ENCODE measurements around the gene C7.
"Not testable (repeated sequence)": the region's sequence is repeated elsewhere in the genome, so short reads cannot be mapped to it uniquely, and the experiment has no call there.

C7 gene

GRCh38 chr5:40909264-40909663, at the start of gene C7:
C7 (plus strand) TSS chr5:40909497; CDS start chr5:40909611, 114 bp downstream.
- no peak for DNase-seq

GRCh38 chr5:40860711-40861110, 48.6 kb upstream of the C7 start:
- no peak for DNase-seq

DNA sequence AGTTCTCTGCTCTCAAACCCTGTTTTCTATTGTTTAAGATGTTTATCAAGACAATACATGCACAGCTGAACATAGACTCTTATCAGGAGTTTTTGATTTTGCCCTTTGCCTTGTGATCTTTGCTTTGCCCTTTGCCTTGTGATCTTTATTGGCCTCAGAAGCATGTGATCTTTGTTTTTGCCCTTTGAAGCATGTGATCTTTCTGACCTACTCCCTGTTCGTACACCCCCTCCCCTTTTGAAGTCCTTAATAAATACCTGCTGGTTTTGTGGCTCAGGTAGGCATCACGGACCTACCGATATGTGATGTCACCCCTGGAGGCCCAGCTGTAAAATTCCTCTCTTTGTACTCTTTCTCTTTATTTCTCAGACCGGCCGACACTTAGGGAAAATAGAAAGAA, 44.3 kb upstream of the C7 start:
- not testable (repeated sequence) for DNase-seq

DNA sequence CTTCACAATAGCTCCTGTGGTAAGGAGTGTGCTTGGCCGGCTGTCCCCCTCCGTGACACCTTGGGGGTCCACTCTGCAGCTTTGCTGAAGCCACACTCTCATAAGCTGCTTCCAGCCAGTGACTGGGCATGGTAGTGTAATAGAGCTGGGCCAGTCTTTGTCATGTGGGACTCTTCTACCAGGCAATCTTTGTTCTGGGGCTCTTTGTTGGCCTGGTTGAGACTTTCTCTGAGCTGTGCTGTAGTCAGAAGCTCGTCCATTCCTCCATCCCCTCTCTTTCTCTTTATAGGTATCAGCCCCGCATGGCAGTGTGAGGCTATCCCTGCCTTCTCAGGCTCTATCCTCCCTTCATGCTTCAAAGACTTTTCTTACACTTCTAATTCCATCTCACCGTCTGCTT, 42.5 kb upstream of the C7 start:
- DNase-seq: no peak

GRCh38 chr5:40869384-40869783, 39.9 kb upstream of the C7 start:
- DNase-seq: no peak

- DNase-seq: no peak
These were observed 38.1 kb upstream of the C7 start for GRCh38 chr5:40871177-40871576.

GRCh38 chr5:40872253-40872652, 37.0 kb upstream of the C7 start:
- not testable (repeated sequence) for DNase-seq

GRCh38 chr5:40873286-40873880, 35.9 kb upstream of the C7 start:
- DNase-seq: peak; percentile 72

DNA sequence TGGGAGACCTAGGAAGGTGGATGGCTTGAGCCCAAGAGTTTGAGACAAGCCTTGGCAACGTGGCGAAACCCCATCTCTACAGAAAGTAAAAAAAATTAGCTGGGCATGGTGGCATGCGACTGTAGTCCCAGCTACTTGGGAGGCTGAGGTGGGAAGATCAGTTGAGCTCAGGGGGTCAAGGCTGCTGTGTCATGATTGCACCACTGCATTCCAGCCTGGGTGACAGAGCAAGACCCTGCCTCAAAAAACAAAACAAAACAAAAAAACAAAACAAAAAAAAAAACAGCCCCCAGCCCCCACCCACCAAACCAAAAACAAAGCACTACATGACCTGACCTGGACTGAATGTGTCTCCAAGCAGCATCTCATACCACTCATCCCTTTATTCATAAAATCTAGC, 33.3 kb upstream of the C7 start:
- DNase-seq: no peak

DNA sequence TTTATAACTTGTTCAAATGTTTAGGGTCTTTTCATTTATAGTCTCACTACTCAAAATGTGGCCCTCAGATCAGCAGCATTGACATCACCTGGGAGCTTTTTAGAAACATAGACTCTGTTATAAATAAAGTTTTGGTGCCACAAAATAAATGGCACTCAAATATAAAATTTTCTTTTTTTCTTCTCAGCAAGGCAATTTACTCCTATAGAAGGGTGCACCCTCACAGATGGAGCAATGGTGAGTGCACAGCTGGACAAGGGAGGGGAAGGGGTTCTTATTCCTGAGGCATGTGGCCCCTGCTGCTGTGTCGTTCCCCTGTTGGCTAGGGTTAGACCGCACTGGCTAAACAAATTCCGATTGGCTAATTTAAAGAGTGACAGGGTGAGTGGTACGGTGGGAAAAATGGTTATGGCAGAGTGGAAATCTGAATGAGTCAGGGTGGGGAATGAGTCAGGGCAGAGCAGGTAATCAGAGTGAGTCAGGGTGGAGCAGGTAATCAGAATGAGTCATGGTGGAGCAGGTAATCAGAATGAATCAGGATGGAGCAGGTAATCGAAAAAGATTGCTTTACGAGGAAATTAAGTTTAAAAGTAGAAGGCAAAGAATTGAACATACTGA, 31.8 kb upstream of the C7 start:
- DNase-seq: no peak

GRCh38 chr5:40879163-40879942, 29.9 kb upstream of the C7 start:
- DNase-seq: peak; percentile 42

DNA sequence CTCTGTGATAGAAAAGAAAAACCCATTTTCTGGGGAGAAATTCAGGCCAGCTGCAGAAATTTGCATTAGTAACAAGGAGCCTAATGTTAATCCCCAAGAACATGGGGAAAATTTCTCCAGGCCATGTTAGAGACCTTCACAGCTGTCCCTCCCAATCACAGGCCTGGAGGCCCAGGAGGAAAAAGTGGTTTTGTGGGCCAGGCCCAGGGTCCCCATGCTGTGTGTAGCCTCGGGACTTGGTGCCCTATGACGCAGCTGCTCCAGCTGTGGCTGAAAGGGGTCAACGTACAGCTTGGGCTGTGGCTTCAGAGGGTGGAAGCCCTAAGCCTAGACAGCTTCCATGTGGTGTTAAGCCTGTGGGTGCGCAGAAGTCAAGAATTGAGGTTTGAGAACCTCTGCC, 27.0 kb upstream of the C7 start:
- no peak for DNase-seq

- not testable (repeated sequence) for DNase-seq
These were observed 26.2 kb upstream of the C7 start for GRCh38 chr5:40883051-40883450.

- DNase-seq: not testable (repeated sequence)
These were observed 13.6 kb upstream of the C7 start for GRCh38 chr5:40895440-40896425.

GRCh38 chr5:40904205-40904993, 4.9 kb upstream of the C7 start:
- DNase-seq: peak; percentile 19

GRCh38 chr5:40904994-40905306, 4.3 kb upstream of the C7 start:
- DNase-seq: no peak

DNA sequence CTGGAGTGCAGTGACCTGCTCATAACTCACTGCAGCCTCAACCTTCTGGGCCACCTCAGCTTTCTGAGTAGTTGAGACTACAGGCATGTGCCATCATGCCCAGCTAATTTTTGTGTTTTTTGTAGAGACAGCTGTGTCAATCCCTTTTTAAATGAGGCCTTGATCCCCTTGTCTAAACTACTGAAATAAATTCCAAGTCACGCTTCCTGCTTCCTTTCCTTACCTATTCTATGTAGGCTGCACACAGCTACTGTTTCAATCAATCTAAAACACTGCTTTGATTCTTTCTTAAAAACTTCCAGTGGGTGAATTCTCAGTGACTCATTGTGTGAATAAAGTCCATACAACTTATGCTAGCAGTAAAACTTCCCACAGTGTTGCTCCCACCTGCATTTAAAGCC, 2.9 kb upstream of the C7 start:
- no peak for DNase-seq

DNA sequence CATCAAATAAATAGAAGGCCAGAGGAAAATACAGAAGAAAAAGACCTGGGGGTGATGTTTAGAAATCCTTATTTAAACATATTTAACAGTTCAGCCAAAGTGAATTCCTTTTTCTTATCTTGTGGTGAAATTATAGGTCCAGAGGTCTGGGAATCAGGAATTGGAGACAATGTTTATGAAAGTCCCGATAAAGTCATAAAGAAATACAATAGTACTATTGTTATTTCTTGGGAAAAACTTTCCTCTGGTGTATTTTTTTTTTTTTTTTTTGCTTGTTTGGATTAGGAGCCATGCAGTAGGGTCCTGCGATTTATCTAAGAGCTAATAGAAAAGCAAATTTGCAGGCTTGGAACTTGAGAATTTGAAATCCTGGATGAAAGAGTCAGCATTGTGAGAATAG, 426 bp downstream of the C7 start:
- no peak for DNase-seq

- DNase-seq: no peak
These were observed 2.0 kb downstream of the C7 start for GRCh38 chr5:40911266-40911665.

DNA sequence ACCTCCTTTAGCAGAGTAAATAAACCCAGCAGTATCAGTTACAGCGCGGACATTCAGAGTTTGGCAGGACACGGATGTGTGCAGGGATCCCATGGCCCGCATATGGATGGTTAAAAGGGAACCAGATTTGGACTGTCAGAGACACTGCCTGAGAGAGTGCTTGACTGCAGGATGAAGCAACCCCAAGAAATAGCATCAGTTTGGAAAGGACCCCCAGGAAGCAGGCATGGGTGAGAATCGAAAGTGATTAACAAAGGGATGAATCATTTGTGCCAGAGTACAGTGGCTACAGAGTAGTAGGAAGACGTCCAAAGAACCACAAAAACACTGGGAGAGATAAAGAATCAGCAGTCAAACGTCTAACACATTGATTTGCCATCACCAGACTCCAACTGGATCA, 5.5 kb downstream of the C7 start:
- no peak for DNase-seq

DNA sequence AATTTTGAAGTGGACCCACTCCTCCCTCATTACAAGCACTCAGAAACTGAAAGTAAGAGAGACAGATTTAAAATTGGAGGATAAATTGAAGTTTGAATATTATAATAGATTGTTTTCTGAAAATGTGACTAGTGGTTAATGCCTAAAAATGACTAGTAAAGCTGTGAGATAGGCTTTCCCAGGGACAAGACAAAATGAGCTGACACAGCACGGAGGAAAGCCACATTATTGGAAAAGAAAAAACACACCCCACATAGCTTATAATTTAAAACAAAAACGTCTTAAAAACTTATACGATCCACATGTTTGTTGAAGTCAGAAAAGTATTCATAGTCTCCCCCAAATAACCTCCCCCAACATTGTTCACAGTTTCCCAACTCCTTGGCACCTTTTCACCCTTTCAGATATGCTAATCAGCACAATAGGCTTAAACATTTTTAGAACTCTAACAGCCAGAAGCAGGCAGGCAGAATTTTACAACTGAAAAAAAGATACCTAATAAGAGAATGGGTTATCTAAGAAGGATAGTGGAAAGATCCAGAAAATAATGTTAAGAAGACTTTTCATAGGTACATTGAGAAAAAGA, 6.1 kb downstream of the C7 start:
- no peak for DNase-seq

GRCh38 chr5:40916226-40916625, 6.9 kb downstream of the C7 start:
- DNase-seq: no peak

Measured in inflammatory macrophage treated with lipopolysaccharide for 4 hours (primary cell).